HuH-7.5 (cell line): ENCODE results near the gene RAB3A.
"Not testable (repeated sequence)": the region's sequence is repeated elsewhere in the genome, so short reads cannot be mapped to it uniquely, and the experiment has no call there.

Experiments
- DNase-seq: peaks from one replicate; pipeline ENCODE4 v3.0.0; 2011; ENCODE audit warnings: low spot score

RAB3A gene

DNA sequence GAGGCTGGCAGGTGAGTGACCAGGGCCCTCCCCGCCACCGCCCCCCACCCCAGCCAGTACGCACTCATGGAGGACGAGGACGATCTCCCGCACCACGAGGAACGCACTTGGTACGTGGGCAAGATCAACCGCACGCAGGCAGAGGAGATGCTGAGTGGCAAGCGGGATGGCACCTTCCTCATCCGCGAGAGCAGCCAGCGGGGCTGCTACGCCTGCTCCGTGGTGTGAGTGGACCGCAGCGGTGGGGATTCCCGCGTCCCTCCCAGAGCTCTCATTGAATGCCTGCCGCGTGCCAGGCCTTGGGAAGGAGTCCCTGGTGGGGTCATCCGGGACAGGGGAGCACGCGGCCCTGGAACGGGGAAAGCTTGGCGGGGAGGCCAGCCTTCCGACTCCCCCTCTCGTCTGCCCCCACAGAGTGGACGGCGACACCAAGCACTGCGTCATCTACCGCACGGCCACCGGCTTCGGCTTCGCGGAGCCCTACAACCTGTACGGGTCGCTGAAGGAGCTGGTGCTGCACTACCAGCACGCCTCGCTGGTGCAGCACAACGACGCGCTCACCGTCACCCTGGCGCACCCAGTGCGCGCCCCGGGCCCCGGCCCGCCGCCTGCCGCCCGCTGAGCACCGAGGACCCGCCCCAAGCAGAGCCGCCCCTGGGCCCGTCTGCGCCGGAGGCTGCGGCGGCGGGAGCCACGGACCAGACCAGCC is 35.0 kb downstream of the RAB3A start:
- no peak for DNase-seq

GRCh38 chr19:18167975-18168645 is 35.7 kb downstream of the RAB3A start:
- DNase-seq = peak; percentile 99

DNA sequence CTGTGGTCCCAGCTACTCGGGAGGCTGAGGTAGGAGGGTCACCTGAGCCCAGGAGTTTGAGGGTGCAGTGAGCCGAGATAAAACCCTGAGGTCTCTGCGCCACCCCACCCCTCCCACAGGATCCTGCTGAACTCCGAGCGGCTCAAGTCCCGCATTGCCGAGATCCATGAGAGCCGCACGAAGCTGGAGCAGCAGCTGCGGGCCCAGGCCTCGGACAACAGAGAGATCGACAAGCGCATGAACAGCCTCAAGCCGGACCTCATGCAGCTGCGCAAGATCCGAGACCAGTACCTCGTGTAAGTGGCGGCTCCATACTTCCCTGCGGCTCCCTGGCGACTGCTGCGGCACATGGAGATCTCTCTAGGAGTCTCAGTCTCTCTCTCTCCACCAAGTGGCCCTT is 36.8 kb downstream of the RAB3A start:
- no peak for DNase-seq

- DNase-seq = no peak
These were observed 37.9 kb downstream of the RAB3A start for GRCh38 chr19:18165794-18166544.

DNA sequence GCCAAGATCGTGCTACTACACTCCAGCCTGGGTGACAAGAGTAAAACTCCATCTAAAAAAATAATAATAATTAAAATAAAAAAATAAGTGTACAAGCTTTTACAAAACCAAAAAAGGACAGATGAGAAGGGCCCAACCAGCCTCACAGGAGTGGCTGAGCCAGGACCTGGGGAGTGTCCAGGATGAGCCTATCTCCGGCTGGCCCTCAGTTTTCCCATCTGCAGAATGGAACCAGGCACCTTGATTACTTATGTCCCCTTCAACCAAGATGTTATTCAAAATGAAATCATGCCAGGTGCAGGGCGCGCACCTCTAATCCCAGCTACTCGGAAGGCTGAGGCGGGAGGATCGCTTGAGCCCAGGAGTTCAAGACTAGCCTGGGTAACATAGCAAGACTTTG is 39.8 kb downstream of the RAB3A start:
- no peak for DNase-seq

DNA sequence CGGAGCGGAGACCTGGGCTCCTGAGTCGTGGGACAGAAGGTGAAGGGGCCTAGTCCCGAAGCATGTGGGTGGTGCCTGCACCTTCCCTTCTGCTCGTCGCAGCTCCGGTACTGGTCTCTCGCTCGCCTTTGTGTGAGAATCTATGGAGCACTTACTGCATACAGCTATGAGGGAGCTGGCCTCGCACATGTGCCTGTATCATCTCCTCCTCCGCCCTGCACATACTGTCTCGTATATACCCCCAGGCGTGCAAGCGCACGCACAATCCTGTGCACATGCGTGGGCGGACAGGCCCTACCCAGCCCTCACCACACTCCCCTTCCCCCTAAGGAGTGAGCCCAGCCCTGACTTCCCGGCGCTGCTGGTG is 42.2 kb downstream of the RAB3A start:
- DNase-seq = no peak

DNA sequence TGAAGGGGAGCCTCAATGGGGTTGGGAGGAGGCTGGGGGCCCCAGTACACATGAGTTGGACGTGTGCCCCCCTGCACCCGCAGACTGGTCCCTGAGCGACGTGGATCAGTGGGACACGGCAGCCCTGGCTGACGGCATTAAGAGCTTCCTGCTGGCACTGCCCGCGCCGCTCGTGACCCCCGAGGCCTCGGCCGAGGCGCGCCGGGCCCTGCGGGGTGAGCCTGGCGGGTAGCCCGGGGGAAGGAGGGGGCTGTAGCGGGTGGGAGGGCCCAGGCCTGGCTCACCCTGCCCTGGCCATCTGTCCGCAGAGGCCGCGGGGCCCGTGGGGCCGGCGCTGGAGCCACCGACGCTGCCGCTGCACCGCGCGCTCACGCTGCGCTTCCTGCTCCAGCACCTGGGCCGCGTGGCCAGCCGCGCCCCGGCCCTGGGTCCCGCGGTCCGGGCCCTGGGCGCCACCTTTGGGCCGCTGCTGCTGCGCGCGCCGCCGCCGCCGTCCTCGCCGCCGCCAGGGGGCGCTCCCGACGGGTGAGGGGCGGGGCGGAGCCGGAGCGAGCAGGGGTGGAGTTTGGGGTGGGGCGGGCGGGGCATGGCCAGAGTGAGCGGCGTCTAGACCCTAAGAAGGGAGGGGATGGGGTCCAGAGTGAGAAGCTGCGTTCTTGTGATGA is 42.7 kb downstream of the RAB3A start:
- DNase-seq = peak; percentile 95

DNA sequence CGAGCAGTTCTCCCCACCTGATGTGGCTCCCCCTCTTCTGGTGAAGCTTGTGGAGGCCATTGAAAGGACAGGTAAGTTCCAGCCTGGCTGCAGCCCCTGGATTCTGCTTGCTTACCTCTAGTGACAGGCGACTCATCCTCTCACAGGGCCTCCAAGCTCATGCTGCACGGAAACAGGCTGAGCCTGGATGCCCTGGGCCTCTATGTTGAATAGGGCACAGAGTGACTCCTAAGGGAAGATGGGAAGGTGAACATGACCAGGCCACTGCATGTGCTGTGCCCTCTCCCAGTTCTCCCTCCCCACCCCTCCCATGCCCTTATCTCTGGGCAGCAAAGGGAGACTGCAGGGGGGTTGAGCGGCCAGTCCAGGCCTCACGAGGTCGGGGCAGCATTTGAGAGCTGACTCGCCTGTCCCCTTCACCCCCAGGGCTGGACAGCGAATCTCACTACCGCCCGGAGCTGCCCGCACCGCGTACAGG is 43.3 kb downstream of the RAB3A start:
- DNase-seq = no peak

- DNase-seq = no peak
These were observed 44.0 kb downstream of the RAB3A start for GRCh38 chr19:18159810-18160209.

DNA sequence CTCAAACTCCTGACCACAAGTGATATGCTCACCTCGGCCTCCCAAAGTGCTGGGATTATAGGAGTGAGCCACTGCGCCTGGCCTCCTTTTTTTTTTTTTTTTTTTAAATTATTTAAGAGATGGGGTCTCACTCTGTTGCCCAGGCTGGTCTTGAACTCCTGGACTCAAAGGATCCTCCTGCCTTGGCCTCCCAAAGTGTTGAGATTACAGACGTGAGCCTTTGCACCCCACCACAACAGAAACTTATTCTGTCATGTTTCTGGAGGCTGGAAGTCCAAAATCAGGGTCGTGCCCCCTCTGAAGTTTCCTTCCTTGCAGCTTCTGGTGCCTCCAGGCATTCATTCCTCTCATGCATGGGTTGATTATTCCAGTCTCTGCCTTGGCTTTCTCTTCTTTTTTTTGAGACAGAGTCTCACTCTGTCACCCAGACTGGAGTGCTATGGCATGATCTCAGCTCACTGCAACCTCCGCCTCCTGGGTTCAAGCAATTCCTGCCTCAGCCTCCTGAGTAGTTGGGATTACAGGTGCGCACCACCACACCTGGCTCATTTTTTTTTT is 44.7 kb downstream of the RAB3A start:
- DNase-seq = not testable (repeated sequence)

GRCh38 chr19:18158467-18158866 is 45.4 kb downstream of the RAB3A start:
- DNase-seq = no peak

DNA sequence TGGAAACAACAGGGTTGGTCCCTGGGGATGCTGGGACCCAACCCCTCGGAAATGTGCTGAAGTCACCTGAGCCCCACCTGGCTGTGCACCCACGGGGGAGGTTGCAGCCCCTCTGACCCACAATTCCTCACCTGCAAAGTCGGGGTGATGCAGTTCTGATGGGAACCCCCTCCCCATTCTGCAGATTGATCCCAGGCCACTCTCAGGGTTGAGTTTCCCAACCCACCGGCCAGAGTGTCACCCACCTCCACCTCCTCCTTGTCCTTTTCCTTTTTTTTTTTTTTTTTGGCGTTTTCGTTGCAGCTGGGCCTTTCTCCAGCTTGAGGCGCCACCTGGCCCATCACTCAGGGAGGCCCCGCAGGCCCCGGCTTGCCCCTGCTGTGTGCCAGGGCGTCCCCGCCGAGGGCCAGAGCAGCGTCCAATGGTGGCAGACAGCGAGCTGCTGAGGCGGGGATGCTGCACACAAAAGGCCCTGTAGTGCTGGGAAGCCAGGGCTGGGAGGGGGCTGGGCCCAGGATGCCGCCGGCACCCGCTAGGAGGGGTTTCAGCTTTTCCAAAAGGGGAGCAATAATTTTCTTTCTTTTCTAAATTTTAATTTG is 46.3 kb downstream of the RAB3A start:
- no peak for DNase-seq

DNA sequence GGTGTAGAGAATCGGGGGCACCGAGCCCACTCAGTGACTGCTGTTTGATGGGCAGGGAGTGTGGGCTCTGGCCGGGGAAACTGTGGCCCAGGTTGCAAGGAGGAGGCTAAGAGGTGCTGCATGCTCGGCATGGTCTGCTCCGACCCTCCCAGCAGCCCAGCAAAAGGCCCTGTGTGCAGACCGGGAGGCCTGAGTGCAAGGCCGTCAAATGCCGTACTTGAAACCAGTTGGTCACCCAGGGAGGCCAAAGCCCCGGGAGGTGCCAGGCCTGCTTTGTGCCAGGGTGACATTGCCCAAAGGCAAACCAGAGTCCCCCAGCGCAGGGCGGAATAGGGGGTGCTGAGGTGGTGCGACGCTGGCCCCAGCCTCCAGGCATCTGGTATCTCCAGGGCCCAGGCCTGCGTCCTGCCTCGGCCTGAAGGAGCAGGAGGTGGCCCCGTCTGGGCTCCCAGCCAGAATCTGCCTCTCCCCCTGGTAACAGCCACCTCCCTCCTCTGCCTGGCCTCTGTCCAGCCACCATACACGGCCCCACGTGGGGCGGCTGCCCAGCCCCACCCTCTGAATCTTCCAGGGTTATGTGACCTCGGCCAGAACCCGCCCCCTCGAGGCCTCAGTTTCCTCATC is 46.9 kb downstream of the RAB3A start:
- DNase-seq = peak; percentile 99

- no peak for DNase-seq
These were observed 47.6 kb downstream of the RAB3A start for GRCh38 chr19:18156268-18156667.

DNA sequence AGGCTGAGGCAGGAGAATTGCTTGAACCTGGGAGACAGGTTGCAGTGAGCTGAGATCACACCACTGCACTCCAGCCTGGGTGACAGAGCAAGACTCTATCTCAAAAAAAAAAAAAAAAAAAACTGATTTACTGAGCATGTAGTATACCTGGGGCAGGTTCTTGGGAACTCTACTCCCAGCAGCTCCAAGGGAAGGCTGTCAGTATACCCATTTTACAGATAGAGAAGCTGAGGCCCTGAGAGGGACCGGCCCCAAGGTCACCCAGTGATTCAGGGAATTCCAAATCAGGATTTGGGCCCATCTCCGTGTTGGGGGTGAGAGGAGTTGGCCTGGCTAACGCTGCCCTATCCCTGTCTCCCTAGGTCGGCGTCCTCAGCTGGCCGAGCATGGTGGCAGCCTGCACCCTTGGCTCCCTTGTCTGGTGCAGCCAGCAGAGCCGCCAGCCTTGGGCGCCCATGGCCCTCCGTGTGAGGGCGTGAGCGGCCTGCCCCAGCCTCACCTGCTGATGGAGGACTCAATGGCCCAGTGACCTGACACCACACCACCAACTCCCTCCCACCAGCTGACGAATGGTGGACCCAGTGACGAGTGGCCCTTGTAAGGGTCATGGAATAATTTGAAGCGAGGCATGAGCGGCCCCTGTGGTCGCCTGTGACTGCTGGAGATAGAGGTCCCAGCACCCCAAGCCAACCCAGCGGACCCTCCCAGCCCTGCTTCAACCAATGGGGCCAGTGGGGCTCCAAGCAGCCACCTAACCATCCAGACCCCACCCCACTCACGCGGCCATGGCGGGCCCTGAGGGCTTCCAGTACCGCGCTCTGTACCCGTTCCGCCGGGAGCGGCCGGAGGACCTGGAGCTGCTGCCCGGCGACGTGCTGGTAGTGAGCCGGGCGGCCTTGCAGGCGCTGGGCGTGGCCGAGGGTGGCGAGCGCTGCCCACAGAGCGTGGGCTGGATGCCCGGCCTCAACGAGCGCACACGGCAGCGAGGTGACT is 48.5 kb downstream of the RAB3A start:
- DNase-seq = no peak

GRCh38 chr19:18153556-18154134 is 50.2 kb downstream of the RAB3A start:
- no peak for DNase-seq

- DNase-seq = peak; percentile 99
These were observed 50.9 kb downstream of the RAB3A start, which contains the start of gene PIK3R2 for GRCh38 chr19:18152817-18153555. PIK3R2 (plus strand) TSS chr19:18153163; CDS start chr19:18155880, 2,717 bp downstream.

DNA sequence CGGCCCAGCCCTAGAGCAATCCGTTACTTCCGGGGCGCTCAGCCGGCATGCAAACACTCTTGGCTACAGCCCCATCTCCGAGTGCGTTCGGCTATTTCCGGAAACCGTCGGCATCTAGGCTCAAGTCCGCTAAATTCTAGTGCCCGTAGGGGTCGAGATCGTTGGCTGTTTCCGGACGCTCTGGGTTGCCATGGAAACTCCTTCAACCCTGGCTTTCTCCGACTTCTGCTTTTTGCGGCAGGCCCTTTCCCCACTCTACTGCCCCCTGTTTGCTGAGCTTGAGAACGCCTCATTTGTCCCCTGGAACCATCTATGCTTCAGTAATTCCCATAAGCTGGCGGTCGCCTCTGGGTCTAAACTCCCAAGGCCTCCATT is 51.4 kb downstream of the RAB3A start:
- DNase-seq = peak; percentile 100
